ENCODE data around the gene TMCO6.

DNA sequence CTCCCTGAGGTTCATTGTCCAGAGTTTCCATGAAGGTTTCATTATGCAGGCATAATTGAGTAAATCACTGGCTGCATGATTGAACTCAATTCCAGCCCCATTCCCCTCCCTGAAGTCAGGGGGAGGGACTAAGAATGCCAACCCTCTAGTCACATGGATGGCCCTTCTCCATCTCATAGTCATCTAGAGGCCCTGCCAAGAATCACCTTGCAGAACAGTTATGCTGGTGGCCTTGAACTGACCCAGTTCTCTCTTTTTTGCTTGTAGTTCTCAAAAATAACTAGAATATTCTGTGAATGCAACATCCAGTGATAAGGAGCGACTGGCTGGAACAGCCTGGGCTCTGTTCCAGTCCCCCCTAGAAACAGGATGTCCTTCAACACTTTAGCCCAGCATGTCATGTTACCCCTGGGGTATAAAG lies 42.9 kb upstream of the TMCO6 start:
- TF ChIP-seq, protein P1, sequence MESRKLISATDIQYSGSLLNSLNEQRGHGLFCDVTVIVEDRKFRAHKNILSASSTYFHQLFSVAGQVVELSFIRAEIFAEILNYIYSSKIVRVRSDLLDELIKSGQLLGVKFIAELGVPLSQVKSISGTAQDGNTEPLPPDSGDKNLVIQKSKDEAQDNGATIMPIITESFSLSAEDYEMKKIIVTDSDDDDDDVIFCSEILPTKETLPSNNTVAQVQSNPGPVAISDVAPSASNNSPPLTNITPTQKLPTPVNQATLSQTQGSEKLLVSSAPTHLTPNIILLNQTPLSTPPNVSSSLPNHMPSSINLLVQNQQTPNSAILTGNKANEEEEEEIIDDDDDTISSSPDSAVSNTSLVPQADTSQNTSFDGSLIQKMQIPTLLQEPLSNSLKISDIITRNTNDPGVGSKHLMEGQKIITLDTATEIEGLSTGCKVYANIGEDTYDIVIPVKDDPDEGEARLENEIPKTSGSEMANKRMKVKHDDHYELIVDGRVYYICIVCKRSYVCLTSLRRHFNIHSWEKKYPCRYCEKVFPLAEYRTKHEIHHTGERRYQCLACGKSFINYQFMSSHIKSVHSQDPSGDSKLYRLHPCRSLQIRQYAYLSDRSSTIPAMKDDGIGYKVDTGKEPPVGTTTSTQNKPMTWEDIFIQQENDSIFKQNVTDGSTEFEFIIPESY (IDR thresholded peaks at IDR 0.05), result peak; percentile 78
- TF ChIP-seq CTCF (IDR thresholded peaks at IDR 0.05; ENCODE audit: low read depth, low read length, missing input control) (no peak), ATF3 (IDR thresholded peaks at IDR 0.05) (peak; percentile 35), REST (IDR thresholded peaks at IDR 0.05) (peak; percentile 76), HNF4A (conservative IDR thresholded peaks at IDR 0.05) (peak; percentile 48 to 62), MAX (IDR thresholded peaks at IDR 0.05) (peak; percentile 75)

Data from liver (tissue), 3 donors.